Astrocyte of the spinal cord (primary cell): ENCODE results near the gene IDH3G.

Experiments used
- DNase-seq: peaks from one replicate; pipeline ENCODE4 v3.0.0; 2011; ENCODE audit warnings: low read depth, low spot score
- H3K4me3 ChIP-seq: 2 replicates; pipeline ENCODE4 v1.5.1; 2011; ENCODE audit warnings: low read depth, mild to moderate bottlenecking, low read length, moderate library complexity
- CTCF ChIP-seq: IDR thresholded peaks from 2 replicates; pipeline ENCODE4 v1.5.1; 2012; ENCODE audit warnings: low read depth, mild to moderate bottlenecking, low read length, inconsistent platforms
- in situ Hi-C: cut with HindIII; loops from 2 replicates; pipeline ENCODE4 v1.10.0; 2017; ENCODE audit warnings: low sequenced_read_pairs

Gene IDH3G

DNA sequence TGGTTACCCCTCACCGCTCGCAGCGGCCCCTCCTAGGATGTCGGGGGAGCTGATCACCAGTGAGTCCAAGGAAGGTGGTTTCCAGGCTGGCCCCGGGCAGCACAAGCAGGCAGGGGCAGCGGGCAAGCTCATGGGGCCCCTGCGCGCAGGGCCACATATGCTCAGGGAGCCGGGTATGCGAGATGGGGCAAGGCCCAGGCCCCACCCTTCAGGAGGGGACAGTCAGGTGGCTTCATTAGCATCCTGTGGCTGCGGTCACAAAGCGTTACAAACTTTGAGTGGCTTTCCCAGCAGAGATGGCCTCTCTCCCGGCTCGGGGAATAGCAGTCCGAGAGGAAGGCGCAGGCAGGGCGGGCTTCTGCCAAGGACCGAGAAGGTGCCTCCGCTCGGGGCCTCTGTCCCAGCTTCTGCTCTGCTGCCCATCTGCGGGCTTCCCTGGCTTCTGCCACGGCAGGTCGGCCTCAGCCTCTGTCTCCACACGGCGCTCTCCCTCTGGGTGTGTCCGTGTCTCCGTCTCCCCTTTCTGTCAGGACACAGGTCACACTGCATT is 56.0 kb downstream of the IDH3G start:
- no peak for TF ChIP-seq CTCF
- in situ Hi-C loops: no loop called here

DNA sequence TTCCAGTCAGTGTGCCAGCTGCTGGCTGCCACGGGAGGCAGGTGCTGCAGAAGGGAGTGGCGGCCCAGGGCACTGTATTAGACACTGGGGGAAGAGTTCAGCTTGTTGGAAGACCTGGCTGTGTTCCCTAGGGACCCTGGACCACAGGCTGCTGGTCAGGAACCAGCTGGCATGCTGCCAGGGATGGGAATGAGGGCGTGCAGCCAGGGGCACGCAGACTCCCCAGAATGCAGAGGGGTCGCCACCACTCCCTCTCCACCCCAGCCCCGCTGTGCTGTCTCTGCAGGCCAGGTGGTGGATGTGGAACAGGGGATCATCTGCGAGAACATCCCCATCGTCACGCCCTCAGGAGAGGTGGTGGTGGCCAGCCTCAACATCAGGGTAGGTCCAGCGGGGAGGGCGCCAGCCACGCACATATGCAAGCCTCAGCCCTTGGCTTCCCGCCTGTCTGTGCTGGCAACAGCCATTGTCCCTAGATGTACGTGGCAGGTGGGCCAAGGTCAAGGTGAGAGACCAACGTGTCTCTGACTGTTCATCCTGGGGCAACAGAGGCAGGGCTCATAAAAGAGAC is 57.2 kb downstream of the IDH3G start:
- in situ Hi-C loops: no loop called here
- no peak overlapping the region for H3K4me3 ChIP-seq
- TF ChIP-seq CTCF: no peak
- no peak for DNase-seq

More for the DNA sequence above, 56.0 kb downstream of the IDH3G start:
- DNase-seq: no peak
- H3K4me3 ChIP-seq: no peak overlapping the region

DNA sequence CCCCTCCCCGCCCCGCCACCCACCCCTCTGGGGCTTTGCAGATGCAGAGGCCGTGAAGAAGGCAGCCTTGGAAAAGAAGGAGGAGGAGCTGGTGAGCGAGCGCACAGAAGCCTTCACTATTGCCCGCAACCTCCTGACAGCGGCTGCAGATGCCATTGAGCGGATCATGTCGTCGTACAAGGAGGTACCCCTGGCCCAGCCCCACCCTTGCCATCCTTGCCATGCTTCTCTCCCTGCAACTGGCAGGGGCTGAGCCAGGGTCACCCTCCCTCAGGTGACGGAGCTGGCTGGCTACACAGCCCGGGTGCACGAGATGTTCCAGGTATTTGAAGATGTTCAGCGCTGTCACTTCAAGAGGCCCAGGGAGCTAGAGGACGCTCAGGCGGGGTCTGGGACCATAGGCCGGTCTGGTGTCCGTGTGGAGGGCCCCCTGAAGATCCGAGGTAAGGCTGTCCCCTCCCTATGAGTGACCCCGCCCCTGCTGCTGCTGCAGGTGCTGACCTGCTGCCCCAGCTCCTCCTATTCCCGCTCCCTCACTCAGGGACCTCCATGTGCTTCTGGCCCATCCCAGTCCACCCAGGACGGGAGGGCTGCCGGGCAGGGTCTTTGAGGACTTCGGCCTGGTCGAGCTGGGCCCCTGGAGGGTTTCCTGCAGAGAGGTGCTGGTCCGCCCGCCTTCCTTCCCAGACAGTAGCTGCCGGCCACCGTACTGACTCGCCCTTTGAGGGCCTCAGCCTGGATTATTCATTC is 57.9 kb downstream of the IDH3G start:
- in situ Hi-C loops: no loop called here
- TF ChIP-seq CTCF: no peak
- H3K4me3 ChIP-seq: no peak overlapping the region
- DNase-seq: no peak
